ENCODE results near the gene CRY1.
A peak's percentile ranks its signal among the peaks of the same experiment; 100 is the strongest.

CRY1 gene

DNA sequence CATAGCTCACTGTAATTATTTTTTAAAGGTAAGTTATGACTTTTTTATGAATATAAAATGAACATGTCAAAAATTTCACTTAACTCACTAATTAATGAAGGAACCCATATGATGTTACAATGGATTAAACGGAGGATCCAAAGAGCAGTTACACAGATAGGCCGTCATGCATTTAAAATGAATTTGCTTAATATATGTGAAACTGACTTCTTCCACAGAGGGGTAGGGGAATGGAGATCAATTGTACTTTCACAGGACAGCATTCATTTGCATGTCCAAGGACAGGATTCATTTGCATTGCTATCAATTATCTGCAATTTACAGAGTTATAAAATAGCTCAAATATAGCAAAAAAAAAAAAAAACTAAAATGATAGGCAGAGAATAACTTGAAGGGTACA lies 6.6 kb upstream of the CRY1 start:
- DNase-seq (ENCODE audit: insufficient read length, low spot score) (no peak), FAIRE-seq (no peak)
- TF ChIP-seq, protein P1, sequence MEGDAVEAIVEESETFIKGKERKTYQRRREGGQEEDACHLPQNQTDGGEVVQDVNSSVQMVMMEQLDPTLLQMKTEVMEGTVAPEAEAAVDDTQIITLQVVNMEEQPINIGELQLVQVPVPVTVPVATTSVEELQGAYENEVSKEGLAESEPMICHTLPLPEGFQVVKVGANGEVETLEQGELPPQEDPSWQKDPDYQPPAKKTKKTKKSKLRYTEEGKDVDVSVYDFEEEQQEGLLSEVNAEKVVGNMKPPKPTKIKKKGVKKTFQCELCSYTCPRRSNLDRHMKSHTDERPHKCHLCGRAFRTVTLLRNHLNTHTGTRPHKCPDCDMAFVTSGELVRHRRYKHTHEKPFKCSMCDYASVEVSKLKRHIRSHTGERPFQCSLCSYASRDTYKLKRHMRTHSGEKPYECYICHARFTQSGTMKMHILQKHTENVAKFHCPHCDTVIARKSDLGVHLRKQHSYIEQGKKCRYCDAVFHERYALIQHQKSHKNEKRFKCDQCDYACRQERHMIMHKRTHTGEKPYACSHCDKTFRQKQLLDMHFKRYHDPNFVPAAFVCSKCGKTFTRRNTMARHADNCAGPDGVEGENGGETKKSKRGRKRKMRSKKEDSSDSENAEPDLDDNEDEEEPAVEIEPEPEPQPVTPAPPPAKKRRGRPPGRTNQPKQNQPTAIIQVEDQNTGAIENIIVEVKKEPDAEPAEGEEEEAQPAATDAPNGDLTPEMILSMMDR (IDR thresholded peaks at IDR 0.05; ENCODE audit: insufficient read depth, missing control alignments): no peak

DNA sequence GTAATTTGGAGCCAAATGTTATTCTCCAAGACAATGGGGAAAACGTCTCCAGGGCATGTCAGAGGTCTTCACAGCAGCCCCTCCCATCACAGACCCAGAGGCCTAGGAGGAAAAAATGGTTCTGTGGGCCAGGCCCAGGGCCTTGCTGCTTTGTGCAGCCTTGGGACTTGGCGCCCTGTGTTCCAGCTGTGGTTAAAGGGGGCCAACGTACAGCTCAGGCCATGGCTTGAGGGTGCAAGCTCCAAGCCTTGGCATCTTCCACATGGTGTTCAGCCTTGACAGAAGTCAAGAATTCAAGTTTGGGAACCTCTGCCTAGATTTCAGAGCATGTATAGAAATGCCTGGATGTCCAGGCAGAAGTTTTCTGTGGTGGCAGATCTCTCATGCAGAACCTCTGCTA lies 3.2 kb upstream of the CRY1 start:
- TF ChIP-seq, protein P1 (IDR thresholded peaks at IDR 0.05; ENCODE audit: insufficient read depth, missing control alignments): no peak
- DNase-seq (ENCODE audit: insufficient read length, low spot score): no peak
- no peak for FAIRE-seq

DNA sequence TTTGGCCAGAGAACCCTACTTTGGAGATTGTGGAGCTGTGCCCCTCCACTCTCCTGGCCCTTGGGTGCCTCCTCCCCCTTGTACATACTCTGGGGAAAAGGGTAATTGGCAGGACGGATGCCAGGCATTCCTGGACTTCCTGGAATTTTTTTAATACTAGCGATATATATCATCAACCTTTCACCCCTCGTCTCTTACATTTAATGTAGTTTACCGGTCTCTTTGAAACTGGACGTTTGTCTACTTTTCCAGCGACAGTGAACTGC lies 767 bp upstream of the CRY1 start:
- FAIRE-seq (no peak), DNase-seq (ENCODE audit: insufficient read length, low spot score) (no peak)
- TF ChIP-seq, protein P1 (IDR thresholded peaks at IDR 0.05; ENCODE audit: insufficient read depth, missing control alignments): no peak

DNA sequence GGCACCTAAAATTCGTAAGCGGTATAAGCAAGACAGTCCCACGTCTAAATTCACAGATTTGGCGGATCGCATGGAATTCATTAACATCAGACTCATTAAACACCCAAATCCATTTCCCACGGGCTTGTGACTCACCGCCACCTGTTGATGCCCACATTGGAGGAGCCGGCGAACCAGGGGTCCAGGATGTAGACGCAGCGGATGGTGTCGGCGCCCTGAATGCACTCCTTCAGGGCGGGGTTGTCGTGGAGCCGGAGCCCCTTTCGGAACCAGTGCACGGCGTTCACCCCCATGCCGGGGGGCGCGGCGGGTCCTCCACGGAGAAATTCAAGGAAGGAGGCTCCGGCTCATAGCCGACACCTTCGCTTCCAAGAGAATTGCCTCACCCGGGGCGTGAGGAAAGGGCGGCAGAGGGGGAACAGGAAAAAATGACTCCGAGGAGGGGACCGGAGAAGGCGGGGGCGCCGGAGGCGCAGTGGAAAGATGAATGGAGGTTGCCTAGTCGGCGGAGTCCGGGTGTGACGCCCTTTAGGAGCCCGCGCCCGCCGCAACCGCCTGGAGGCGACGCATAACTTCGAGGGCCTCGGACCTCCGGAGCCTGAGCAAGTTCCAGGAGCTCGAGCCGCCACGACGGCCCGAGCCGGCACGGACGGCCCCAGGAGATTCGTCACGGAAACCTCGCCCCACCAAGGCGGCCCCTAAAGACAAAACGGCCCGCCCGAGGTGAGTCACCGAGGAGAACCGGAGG lies 506 bp downstream of the CRY1 start:
- no peak for DNase-seq (ENCODE audit: insufficient read length, low spot score)
- TF ChIP-seq, protein P1 (IDR thresholded peaks at IDR 0.05; ENCODE audit: insufficient read depth, missing control alignments): no peak
- no peak for FAIRE-seq

DNA sequence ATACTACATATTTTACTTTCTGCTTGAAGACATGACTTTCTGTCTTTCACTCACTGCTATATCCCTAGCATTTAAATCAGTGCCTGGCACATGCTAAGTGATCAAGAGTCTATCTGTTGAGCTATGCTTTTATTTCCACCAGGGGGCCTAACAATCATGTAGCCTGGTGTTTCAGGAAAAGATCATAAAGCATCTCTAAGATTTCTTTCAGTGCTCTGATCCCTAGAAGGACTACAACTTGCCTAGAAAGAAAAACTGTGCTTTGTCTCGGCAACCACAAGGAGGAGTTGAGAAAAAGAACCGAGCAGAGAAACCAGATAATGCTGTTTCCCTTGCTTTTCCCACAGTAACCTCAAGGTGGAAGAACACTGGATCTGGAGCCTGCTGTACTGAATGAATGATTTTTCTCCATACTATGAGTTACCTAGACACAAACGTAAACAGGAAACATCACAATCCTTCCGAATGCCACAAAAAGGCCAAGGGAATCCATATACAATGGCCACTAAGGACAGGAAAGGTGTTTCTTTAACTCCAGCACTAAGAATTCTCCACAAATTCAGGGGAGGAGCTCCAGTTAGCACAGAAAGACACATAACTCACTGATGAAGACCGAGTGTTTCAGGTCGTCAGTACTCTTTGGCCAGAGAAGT lies 1.2 kb downstream of the CRY1 start:
- peak; percentile 75 for FAIRE-seq
- TF ChIP-seq, protein P1 (IDR thresholded peaks at IDR 0.05; ENCODE audit: insufficient read depth, missing control alignments): peak; percentile 55
- DNase-seq (ENCODE audit: insufficient read length, low spot score): no peak

DNA sequence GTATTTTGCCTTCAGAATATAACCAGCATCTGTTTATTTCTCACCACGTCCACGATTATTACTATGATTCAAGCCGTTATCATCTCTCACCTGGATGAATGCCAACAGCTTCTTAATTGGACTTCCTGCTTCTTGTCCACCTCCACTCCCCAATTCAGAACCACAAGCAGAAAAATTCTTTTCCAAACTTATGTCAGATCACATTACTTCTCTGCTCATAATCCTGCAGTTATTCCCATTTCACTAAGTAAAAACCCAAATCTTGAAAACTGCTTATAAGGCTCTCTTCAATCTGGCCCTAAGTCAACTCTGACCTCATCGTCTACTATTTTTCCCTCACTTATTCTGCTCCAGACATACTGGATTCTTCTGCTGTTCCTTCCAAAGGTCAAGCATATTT lies 2.0 kb downstream of the CRY1 start:
- DNase-seq (ENCODE audit: insufficient read length, low spot score) (no peak), FAIRE-seq (no peak)
- TF ChIP-seq, protein P1 (IDR thresholded peaks at IDR 0.05; ENCODE audit: insufficient read depth, missing control alignments): no peak

DNA sequence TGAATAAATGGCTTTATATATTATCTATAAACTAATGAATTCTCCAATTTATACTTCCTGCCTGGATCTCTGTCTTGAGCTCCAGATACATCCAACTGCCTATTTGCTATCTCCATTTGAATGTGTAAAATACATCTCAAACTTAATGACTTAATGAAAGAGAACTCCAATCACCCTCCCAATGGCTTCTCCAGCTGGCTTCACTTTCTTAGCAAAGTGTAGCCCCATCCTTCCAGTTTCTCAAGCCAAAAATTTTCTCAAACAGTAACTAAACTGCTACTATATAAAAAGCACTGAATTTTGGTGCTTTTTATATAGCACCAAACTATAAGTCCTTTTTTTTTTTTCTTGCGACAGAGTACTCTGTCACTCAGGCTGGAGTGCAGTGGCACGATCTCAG lies 2.6 kb downstream of the CRY1 start:
- TF ChIP-seq, protein P1 (IDR thresholded peaks at IDR 0.05; ENCODE audit: insufficient read depth, missing control alignments): no peak
- FAIRE-seq (no peak), DNase-seq (ENCODE audit: insufficient read length, low spot score) (no peak)

Measured in D721Med (cell line).